CD14-positive monocyte (primary cell): ENCODE results near the gene PAPOLA. TPM values are rescaled to one million over a fixed set of nuclear protein-coding genes. Genes with fewer than 3 reads are reported as not detected.

Source experiments
- DNase-seq, 3 donors: peaks; one replicate each; pipeline ENCODE4 v3.0.0-alpha.2; 2011 to 2022
- H2AFZ ChIP-seq: 2 replicates; pipeline ENCODE4 v1.6.0; 2012; ENCODE audit warnings: mild to moderate bottlenecking, low read depth, low read length, inconsistent platforms; ENCODE audit not compliant: insufficient read depth, poor library complexity, severe bottlenecking
- H3K27ac ChIP-seq, 2 donors: 1 replicate in 1 of 2; 2 replicates in 1 of 2; pipeline ENCODE4 v1.5.1; 2012 to 2013; ENCODE audit warnings: low read length in 2 of 2, control low read depth in 1 of 2, inconsistent platforms in 1 of 2, low read depth in 1 of 2, mild to moderate bottlenecking in 1 of 2
- H3K27me3 ChIP-seq, 2 donors: one replicate each; pipeline versions ENCODE4 v1.6.0 to v1.6.1; 2011 to 2013; ENCODE audit warnings: low read length in 2 of 2; ENCODE audit not compliant: control insufficient read depth in 2 of 2, insufficient read depth in 2 of 2
- H3K36me3 ChIP-seq, 2 donors: replicated peaks in 1 of 2; 1 replicate in 1 of 2; 2 replicates in 1 of 2; pipeline versions ENCODE4 v1.5.1 to v1.6.1; 2012 to 2013; ENCODE audit warnings: low read length in 2 of 2, control low read depth in 1 of 2, inconsistent platforms in 1 of 2, mild to moderate bottlenecking in 1 of 2; ENCODE audit not compliant: insufficient read depth in 2 of 2, control insufficient read depth in 1 of 2
- H3K4me1 ChIP-seq, 2 donors: 1 replicate in 1 of 2; 2 replicates in 1 of 2; pipeline versions ENCODE4 v1.5.1 to v1.6.1; 2012 to 2013; ENCODE audit warnings: low read length in 2 of 2, control low read depth in 1 of 2, inconsistent platforms in 1 of 2, mild to moderate bottlenecking in 1 of 2, moderate library complexity in 1 of 2; ENCODE audit not compliant: insufficient read depth in 2 of 2, control insufficient read depth in 1 of 2
- H3K4me2 ChIP-seq: replicated peaks from 2 replicates; pipeline ENCODE3; 2012; ENCODE audit warnings: low read length, moderate library complexity, mild to moderate bottlenecking; ENCODE audit not compliant: poor library complexity, severe bottlenecking; ENCODE audit errors: extremely low read depth
- H3K4me3 ChIP-seq, 3 experiments: fragments of 200-600 bp in 1 of 3; sonication (generic) in 1 of 3; replicated peaks in 1 of 3; 1 replicate in 2 of 3; 2 replicates in 1 of 3; pipeline ENCODE4 v1.5.1; 2011 to 2013; ENCODE audit warnings: low read length in 3 of 3, mild to moderate bottlenecking in 3 of 3, control low read depth in 2 of 3, low read depth in 2 of 3, inconsistent platforms in 1 of 3, moderate library complexity in 1 of 3
- H3K79me2 ChIP-seq: 2 replicates; pipeline ENCODE4 v1.6.0; 2012; ENCODE audit warnings: mild to moderate bottlenecking, control low read depth, inconsistent platforms, low read length, moderate library complexity; ENCODE audit not compliant: insufficient read depth
- H3K9ac ChIP-seq: 2 replicates; pipeline ENCODE4 v1.6.0; 2017; ENCODE audit warnings: low read length, mild to moderate bottlenecking; ENCODE audit not compliant: insufficient read depth, poor library complexity, severe bottlenecking
- H3K9me3 ChIP-seq, 2 donors: replicated peaks in 1 of 2; 1 replicate in 1 of 2; 2 replicates in 1 of 2; pipeline versions ENCODE4 v1.5.1 to v1.6.1; 2012 to 2013; ENCODE audit warnings: low read length in 2 of 2, control low read depth in 1 of 2; ENCODE audit not compliant: control insufficient read depth in 1 of 2, insufficient read depth in 1 of 2
- H4K20me1 ChIP-seq: 2 replicates; pipeline ENCODE4 v1.6.0; 2012; ENCODE audit warnings: mild to moderate bottlenecking, low read length, control low read depth, moderate library complexity; ENCODE audit not compliant: insufficient read depth
- H3K27ac Mint-ChIP-seq, 7 donors: one replicate each; pipeline ENCODE4 v1.8.0; 2020; ENCODE audit warnings: mild to moderate bottlenecking in 7 of 7, mixed read lengths in 7 of 7, moderate library complexity in 6 of 7, inconsistent platforms in 2 of 7
- H3K27me3 Mint-ChIP-seq, 3 donors: one replicate each; pipeline ENCODE4 v1.8.0; 2021 to 2022; ENCODE audit warnings: low read depth in 3 of 3, mild to moderate bottlenecking in 3 of 3, mixed read lengths in 3 of 3, moderate library complexity in 3 of 3, inconsistent platforms in 1 of 3
- H3K36me3 Mint-ChIP-seq, 2 donors: one replicate each; pipeline ENCODE4 v1.8.0; 2020; ENCODE audit warnings: mixed read lengths in 2 of 2, inconsistent platforms in 1 of 2, mild to moderate bottlenecking in 1 of 2
- H3K4me1 Mint-ChIP-seq: one replicate; pipeline ENCODE4 v1.8.0; 2020; ENCODE audit warnings: mild to moderate bottlenecking, mixed read lengths
- H3K4me3 Mint-ChIP-seq, 2 donors: one replicate each; pipeline ENCODE4 v1.8.0; 2020; ENCODE audit warnings: mild to moderate bottlenecking in 2 of 2, mixed read lengths in 2 of 2, moderate library complexity in 1 of 2
- H3K9me3 Mint-ChIP-seq, 7 donors: one replicate each; pipeline ENCODE4 v1.8.0; 2020 to 2022; ENCODE audit warnings: mixed read lengths in 7 of 7, mild to moderate bottlenecking in 6 of 7, moderate library complexity in 6 of 7, inconsistent platforms in 2 of 7
- CTCF ChIP-seq: fragments of 200-600 bp; IDR thresholded peaks from one replicate; pipeline ENCODE4 v1.8.0; 2022; ENCODE audit warnings: antibody characterized with exemption, mild to moderate bottlenecking
- WGBS: methylation state at CpG from one replicate; pipeline ENCODE4 v1.1.5; 2013; ENCODE audit warnings: missing lambda C conversion rate; ENCODE audit not compliant: insufficient coverage; 5-methylcytosine and 5-hydroxymethylcytosine counted together
- intact Hi-C, 2 donors: fragments of 100-400 bp; cut with micrococcal nuclease; formaldehyde crosslinking; loops; one replicate each; pipeline versions ENCODE4 v1.15.0 to v1.15.1; 2023
- polyA plus RNA-seq, 3 donors: library from polyadenylated mRNA; depleted of rRNA in 1 of 3; unstranded in 2 of 3; stranded (reverse) in 1 of 3; fragments of 300-500 nt in 2 of 3; fragments of >200 nt in 1 of 3; fragmentation: Illumina TruSeq in 2 of 3; gene quantifications; 1 replicate in 2 of 3; 2 replicates in 1 of 3; pipeline ENCODE4 v1.2.3, GENCODE V29; 2012 to 2021

The PAPOLA gene
- polyA plus RNA-seq, 3 donors: 57.9 to 87.5 (median 80.3) TPM

DNA sequence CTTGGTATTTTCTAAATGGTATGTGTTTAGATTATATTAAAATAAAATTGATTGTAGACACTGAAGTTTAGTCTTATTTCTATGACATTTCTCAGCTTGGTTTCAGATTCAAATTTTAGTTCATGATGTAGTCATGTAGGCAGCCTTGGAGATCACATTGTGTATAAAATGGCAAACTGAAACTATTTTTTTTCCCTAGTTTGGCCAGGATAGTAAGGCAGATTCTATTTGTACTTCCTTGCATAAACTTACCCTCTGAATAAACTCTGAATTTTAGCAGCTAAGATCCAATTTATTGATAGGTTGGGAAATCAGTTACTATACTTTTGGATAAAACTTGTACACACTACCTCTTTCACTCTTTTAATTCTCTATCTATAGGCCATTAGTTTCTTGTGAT is 30.4 kb downstream of the PAPOLA start:
- no peaks in the 10 kb centered on the region for H3K9me3 ChIP-seq
- Mint-ChIP-seq H3K4me1 (no peaks in the 10 kb centered on the region), H3K27ac (no peak overlapping the region), H3K27me3 (no peaks in the 10 kb centered on the region), H3K4me3 (no peak overlapping the region), H3K9me3 (no peaks in the 10 kb centered on the region), H3K36me3 (peaks cover 52 to 76% of the 10 kb centered on the region in 2 donors)
- DNase-seq: no peak
- no peak overlapping the region for H3K9ac ChIP-seq
- H3K4me2 ChIP-seq: no peak overlapping the region
- TF ChIP-seq CTCF: no peak
- no peaks in the 10 kb centered on the region for H3K4me1 ChIP-seq
- H4K20me1 ChIP-seq: peaks cover 49% of the 10 kb centered on the region
- H3K27ac ChIP-seq: no peak overlapping the region
- H3K36me3 ChIP-seq: peaks cover 80 to 98% of the 10 kb centered on the region in 2 donors
- peaks cover 8% of the 10 kb centered on the region for H3K79me2 ChIP-seq
- H3K4me3 ChIP-seq: no peak overlapping the region
- intact Hi-C loops: no loop called here
- H2AFZ ChIP-seq: no peak overlapping the region
- no peaks in the 10 kb centered on the region for H3K27me3 ChIP-seq

DNA sequence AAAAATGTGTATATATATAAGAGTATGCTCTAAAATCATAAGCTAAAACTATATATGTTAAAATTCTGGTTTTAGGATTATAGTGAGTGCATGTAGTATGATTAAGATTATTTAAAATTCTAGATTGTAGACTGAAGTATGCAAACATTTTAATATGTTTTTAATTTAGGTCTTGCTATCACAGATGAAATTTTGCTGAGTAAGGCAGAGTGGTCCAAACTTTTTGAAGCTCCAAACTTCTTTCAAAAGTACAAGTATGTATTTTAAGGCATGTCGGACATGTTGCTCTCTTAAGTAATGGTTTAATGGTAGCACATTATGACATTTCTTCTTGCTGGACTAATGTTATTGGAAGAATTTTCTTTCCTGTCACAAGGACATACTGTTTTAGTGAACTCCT is 34.6 kb downstream of the PAPOLA start:
- DNase-seq: no peak
- no peak for TF ChIP-seq CTCF
- Histone ChIP-seq H3K4me1 (no peaks in the 10 kb centered on the region), H3K27ac (no peak overlapping the region), H2AFZ (no peak overlapping the region), H3K9me3 (no peaks in the 10 kb centered on the region), H4K20me1 (peaks cover 13% of the 10 kb centered on the region), H3K9ac (no peak overlapping the region), H3K4me2 (no peak overlapping the region), H3K36me3 (peaks cover 47 to 71% of the 10 kb centered on the region in 2 donors), H3K4me3 (no peak overlapping the region), H3K27me3 (no peaks in the 10 kb centered on the region), H3K79me2 (no peaks in the 10 kb centered on the region)
- peak overlapping the region in 1 of 7 donors; percentile 70 for H3K27ac Mint-ChIP-seq
- H3K4me3 Mint-ChIP-seq: no peak overlapping the region
- WGBS: no CpG with 5 or more reads among the region's 1 CpG
- H3K36me3 Mint-ChIP-seq: peaks cover 36 to 49% of the 10 kb centered on the region in 2 donors
- intact Hi-C loops: no loop called here
- H3K27me3 Mint-ChIP-seq: no peaks in the 10 kb centered on the region
- no peaks in the 10 kb centered on the region for H3K4me1 Mint-ChIP-seq
- H3K9me3 Mint-ChIP-seq: no peaks in the 10 kb centered on the region
